Ishikawa (cell line): ENCODE results near the gene PHOX2A.

ENCODE experiments used
- CEBPB ChIP-seq: IDR thresholded peaks from 2 replicates; pipeline ENCODE4 v1.6.1; 2012
- EGR1 ChIP-seq: IDR thresholded peaks from 2 replicates; pipeline ENCODE4 v1.6.1; 2012
- TAF1 ChIP-seq: IDR thresholded peaks from 2 replicates; pipeline ENCODE4 v1.6.1; 2012; ENCODE audit warnings: low read depth, mild to moderate bottlenecking
- TEAD4 ChIP-seq: IDR thresholded peaks from 2 replicates; pipeline ENCODE4 v1.6.1; 2012

DNA sequence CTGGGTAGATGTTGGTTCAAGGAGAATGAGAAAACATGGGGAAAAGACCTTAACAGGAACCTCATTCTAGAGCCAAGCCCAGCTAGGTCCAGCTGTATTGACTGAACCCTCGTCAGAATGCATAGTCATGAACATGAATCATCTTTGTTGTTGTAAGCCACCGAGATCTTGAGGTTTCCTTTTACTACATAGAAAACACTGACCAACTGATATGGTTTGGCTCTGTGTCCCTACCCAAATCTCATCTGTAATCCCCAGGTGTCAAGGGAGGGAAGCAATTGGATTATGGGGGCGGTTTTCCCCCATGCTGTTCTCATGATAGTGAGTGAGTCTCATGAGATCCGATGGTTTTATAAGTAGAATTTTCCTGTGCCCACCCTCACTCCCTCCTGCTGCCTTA, 19.4 kb upstream of the PHOX2A start:
- TF ChIP-seq EGR1 (no peak), CEBPB (no peak), TEAD4 (no peak), TAF1 (no peak)
